ENCODE results near the gene TM7SF2. TPM values are rescaled to one million over a fixed set of nuclear protein-coding genes. Genes with fewer than 3 reads are reported as not detected.
A peak's percentile ranks its signal among the peaks of the same experiment; 100 is the strongest.

The TM7SF2 gene
- total RNA-seq, 1 experiment from 2014 or later, result 74.8 TPM

- Histone ChIP-seq H3K56ac (ENCODE audit: insufficient read length, low read depth, low read length) (no peak overlapping the region), H3K4me2 (ENCODE audit: insufficient read depth, insufficient read length, low read length) (no peak overlapping the region)
- TF ChIP-seq CTCF (conservative IDR thresholded peaks at IDR 0.05), result peak; percentile 96
Measured at GRCh38 chr11:65110354-65110861, 1.3 kb upstream of the TM7SF2 start.

More at GRCh38 chr11:65110354-65110861, 1.3 kb upstream of the TM7SF2 start:
- no peaks in the 10 kb centered on the region for H4K20me1 ChIP-seq (ENCODE audit: control insufficient read depth, insufficient read depth, insufficient read length)
- no peak overlapping the region for H2BK5ac ChIP-seq (ENCODE audit: insufficient read length, low read length)
- H3K14ac ChIP-seq (ENCODE audit: insufficient read depth, low read length), result no peak overlapping the region
- no peaks in the 10 kb centered on the region for H3K9me3 ChIP-seq (ENCODE audit: control insufficient read depth, low read depth, low read length)
- H3K9ac ChIP-seq (ENCODE audit: extremely low read depth, insufficient read length, low read length), result no peak overlapping the region
- no peak overlapping the region for H4K8ac ChIP-seq (replicated peaks; ENCODE audit: insufficient read length, low read depth, low read length)
- H2BK120ac ChIP-seq (ENCODE audit: low read depth, low read length, poor library complexity, severe bottlenecking), result no peak overlapping the region
- Mint-ChIP-seq H3K27ac (no peak overlapping the region; a peak in 1 of 7 replicates), H3K27me3 (ENCODE audit: low read depth) (no peaks in the 10 kb centered on the region), H3K4me3 (peak overlapping the region in 1 of 2 experiments; percentile 29; a peak in 1 of 5 replicates), H3K9me3 (no peaks in the 10 kb centered on the region), H3K4me1 (peaks cover 15 to 19% of the 10 kb centered on the region in 2 experiments), H3K36me3 (ENCODE audit: insufficient read depth in 1 of 3, low read depth in 3 of 3) (peaks cover 2 to 23% (median 15%) of the 10 kb centered on the region in 3 experiments; a peak in 6 of 7 replicates)
- no peak overlapping the region for H2AK5ac ChIP-seq (ENCODE audit: insufficient read length, low read length)
- no peak overlapping the region for H4K91ac ChIP-seq (ENCODE audit: insufficient read length, low read depth, low read length)
- H3T11ph ChIP-seq (ENCODE audit: low read length), result no peak overlapping the region
- H2BK12ac ChIP-seq (ENCODE audit: insufficient read length, low read depth, low read length), result no peak overlapping the region
- H3K79me1 ChIP-seq (ENCODE audit: insufficient read depth, low read depth, low read length, poor library complexity, severe bottlenecking), result no peaks in the 10 kb centered on the region
- no peak overlapping the region for H3K18ac ChIP-seq (ENCODE audit: insufficient read length, low read depth, low read length)
- WGBS (ENCODE audit: extremely low coverage, insufficient read length, low lambda C conversion rate), result no CpG with 5 or more reads among the region's 18 CpGs
- H3K23me2 ChIP-seq (ENCODE audit: insufficient read length, low read depth, low read length, poor library complexity, severe bottlenecking), result peaks cover 13% of the 10 kb centered on the region
- no peak overlapping the region for H3K27ac ChIP-seq (ENCODE audit: insufficient read length, low read depth, low read length)
- H4K5ac ChIP-seq (ENCODE audit: insufficient read length, low read depth, low read length), result no peak overlapping the region
- no peaks in the 10 kb centered on the region for H3K4me1 ChIP-seq (ENCODE audit: insufficient read depth, low read length)
- no peak overlapping the region for H2BK15ac ChIP-seq (ENCODE audit: low read depth, low read length)
- peak; percentile 92 for DNase-seq
- no peak overlapping the region for H2BK20ac ChIP-seq (ENCODE audit: low read depth, low read length, poor library complexity, severe bottlenecking)
- H3K27me3 ChIP-seq (ENCODE audit: insufficient read depth, low read length), result no peaks in the 10 kb centered on the region
- no peak overlapping the region for H2AFZ ChIP-seq (ENCODE audit: low read length)
- no peak overlapping the region for H3K4ac ChIP-seq (ENCODE audit: low read depth, low read length)
- H3K23ac ChIP-seq (ENCODE audit: insufficient read length, low read depth, low read length), result no peak overlapping the region
- no peaks in the 10 kb centered on the region for H3K79me2 ChIP-seq (ENCODE audit: insufficient read depth, low read length)
